BE2C (cell line): ENCODE measurements around the gene CSNK2A1.

Source experiments
- DNase-seq: peaks from one replicate; pipeline ENCODE4 v3.0.0-alpha.2; 2020
- H3K27me3 ChIP-seq: fragments of 250-450 bp; sonication (Bioruptor Pico); 2 replicates; pipeline ENCODE4 v1.5.1; 2020; ENCODE audit warnings: mild to moderate bottlenecking
- H3K36me3 ChIP-seq: fragments of 250-450 bp; sonication (Bioruptor Pico); 2 replicates; pipeline ENCODE4 v1.5.1; 2020; ENCODE audit warnings: mild to moderate bottlenecking
- H3K4me1 ChIP-seq: fragments of 250-450 bp; sonication (Bioruptor Pico); 2 replicates; pipeline ENCODE4 v1.5.1; 2020
- H3K4me3 ChIP-seq: 2 replicates; pipeline ENCODE4 v1.5.1; 2011; ENCODE audit warnings: low read depth, low read length
- H3K9me3 ChIP-seq: fragments of 250-450 bp; sonication (Bioruptor Pico); 2 replicates; pipeline ENCODE4 v1.5.1; 2020
- CTCF ChIP-seq: IDR thresholded peaks from 2 replicates; pipeline ENCODE4 v1.5.1; 2012; ENCODE audit warnings: mild to moderate bottlenecking, low read depth, low read length

Gene CSNK2A1

GRCh38 chr20:507761-508332 lies 35.7 kb downstream of the CSNK2A1 start:
- DNase-seq, result no peak
- no peak for TF ChIP-seq CTCF
- no peaks in the 10 kb centered on the region for H3K27me3 ChIP-seq
- H3K9me3 ChIP-seq, result no peaks in the 10 kb centered on the region
- no peaks in the 10 kb centered on the region for H3K4me1 ChIP-seq
- H3K36me3 ChIP-seq, result peaks cover 21% of the 10 kb centered on the region
- H3K4me3 ChIP-seq, result no peak overlapping the region

- Histone ChIP-seq H3K4me3 (no peak overlapping the region), H3K27me3 (no peaks in the 10 kb centered on the region), H3K36me3 (peaks cover 22% of the 10 kb centered on the region), H3K9me3 (no peaks in the 10 kb centered on the region), H3K4me1 (no peaks in the 10 kb centered on the region)
- DNase-seq, result no peak
- TF ChIP-seq CTCF, result no peak
These were observed 36.4 kb downstream of the CSNK2A1 start for GRCh38 chr20:507006-507758.

- no peak for TF ChIP-seq CTCF
- no peaks in the 10 kb centered on the region for H3K4me1 ChIP-seq
- no peak for DNase-seq
- H3K9me3 ChIP-seq, result no peaks in the 10 kb centered on the region
- no peaks in the 10 kb centered on the region for H3K27me3 ChIP-seq
- H3K36me3 ChIP-seq, result peaks cover 22% of the 10 kb centered on the region
- no peak overlapping the region for H3K4me3 ChIP-seq
These were observed 38.9 kb downstream of the CSNK2A1 start for GRCh38 chr20:504632-505075.

GRCh38 chr20:503048-503737 lies 40.4 kb downstream of the CSNK2A1 start:
- no peak for DNase-seq
- Histone ChIP-seq H3K9me3 (no peaks in the 10 kb centered on the region), H3K4me1 (no peaks in the 10 kb centered on the region), H3K36me3 (peaks cover 26% of the 10 kb centered on the region), H3K4me3 (no peak overlapping the region), H3K27me3 (no peaks in the 10 kb centered on the region)
- no peak for TF ChIP-seq CTCF

GRCh38 chr20:497979-498378 lies 45.6 kb downstream of the CSNK2A1 start:
- TF ChIP-seq CTCF, result no peak

More at GRCh38 chr20:497979-498378, 45.6 kb downstream of the CSNK2A1 start:
- Histone ChIP-seq H3K4me3 (no peak overlapping the region), H3K27me3 (no peaks in the 10 kb centered on the region), H3K9me3 (no peaks in the 10 kb centered on the region), H3K36me3 (peaks cover 23% of the 10 kb centered on the region), H3K4me1 (no peaks in the 10 kb centered on the region)
- DNase-seq, result no peak
